Keratinocyte (primary cell): Measurements from ENCODE around the gene MORN5. TPM values are rescaled to one million over a fixed set of nuclear protein-coding genes. Genes with fewer than 3 reads are reported as not detected.

Source experiments
- DNase-seq: peaks from one replicate; pipeline ENCODE4 v3.0.0-alpha.2; 2011; ENCODE audit warnings: low read depth, missing footprints, low spot score
- FAIRE-seq: peaks from 2 replicates; lab custom pipeline; 2011; peaks lifted over from hg19 to GRCh38; lab: Jason Lieb, UNC
- H2AFZ ChIP-seq: 2 replicates; pipeline ENCODE4 v1.6.0; 2012; ENCODE audit warnings: low read length, control low read depth, inconsistent platforms; ENCODE audit not compliant: control insufficient read depth
- H3K27ac ChIP-seq: 2 replicates; pipeline ENCODE4 v1.5.1; 2011; ENCODE audit warnings: low read length; ENCODE audit not compliant: control insufficient read depth, insufficient read depth
- H3K27me3 ChIP-seq: 3 replicates; pipeline ENCODE4 v1.6.0; 2011; ENCODE audit warnings: low read length; ENCODE audit not compliant: control insufficient read depth, insufficient read depth; ENCODE audit errors: extremely low read depth
- H3K36me3 ChIP-seq, 2 experiments: 2 replicates in 1 of 2; 3 replicates in 1 of 2; pipeline ENCODE4 v1.5.1; 2011; ENCODE audit warnings: low read length in 2 of 2, mild to moderate bottlenecking in 1 of 2; ENCODE audit not compliant: control insufficient read depth in 2 of 2, insufficient read depth in 2 of 2; ENCODE audit errors: extremely low read depth in 1 of 2
- H3K4me1 ChIP-seq: 3 replicates; pipeline ENCODE4 v1.5.1; 2011; ENCODE audit warnings: low read length; ENCODE audit not compliant: control insufficient read depth, insufficient read depth; ENCODE audit errors: extremely low read depth
- H3K4me2 ChIP-seq: 3 replicates; pipeline ENCODE4 v1.6.0; 2011; ENCODE audit warnings: low read depth, low read length; ENCODE audit not compliant: control insufficient read depth, insufficient read depth; ENCODE audit errors: extremely low read depth
- H3K4me3 ChIP-seq, 3 experiments: fragments of 200-600 bp in 1 of 3; sonication (generic) in 1 of 3; 2 replicates in 2 of 3; 3 replicates in 1 of 3; pipeline ENCODE4 v1.5.1; 2011 to 2016; ENCODE audit warnings: low read length in 3 of 3, mild to moderate bottlenecking in 3 of 3, control low read depth in 2 of 3, inconsistent platforms in 1 of 3, low read depth in 1 of 3, mixed read lengths in 1 of 3, mixed run types in 1 of 3, moderate library complexity in 1 of 3; ENCODE audit not compliant: control insufficient read depth in 2 of 3, insufficient read depth in 2 of 3; ENCODE audit errors: extremely low read depth in 1 of 3
- H3K79me2 ChIP-seq: 2 replicates; pipeline ENCODE4 v1.6.0; 2012; ENCODE audit warnings: low read length; ENCODE audit not compliant: control insufficient read depth, insufficient read depth
- H3K9ac ChIP-seq: 3 replicates; pipeline ENCODE4 v1.6.0; 2011; ENCODE audit warnings: low read length; ENCODE audit not compliant: control insufficient read depth, insufficient read depth; ENCODE audit errors: extremely low read depth
- H3K9me1 ChIP-seq: 3 replicates; pipeline ENCODE4 v1.6.0; 2011; ENCODE audit warnings: low read length; ENCODE audit not compliant: control insufficient read depth, insufficient read depth; ENCODE audit errors: extremely low read depth
- H3K9me3 ChIP-seq: 2 replicates; pipeline ENCODE4 v1.5.1; 2012; ENCODE audit warnings: low read depth, low read length; ENCODE audit not compliant: control insufficient read depth
- H4K20me1 ChIP-seq: 3 replicates; pipeline ENCODE4 v1.6.0; 2011; ENCODE audit warnings: low read length; ENCODE audit not compliant: control insufficient read depth, insufficient read depth; ENCODE audit errors: extremely low read depth
- EZH2 ChIP-seq: IDR thresholded peaks from one replicate; pipeline ENCODE4 v1.6.1; 2012; ENCODE audit warnings: inconsistent platforms, mild to moderate bottlenecking, low read length, moderate library complexity
- dilution Hi-C: fragments of 300-500 bp; cut with MboI; formaldehyde crosslinking; loops from one replicate; pipeline ENCODE4 v1.7.0; 2020; ENCODE audit warnings: low sequenced_read_pairs; ENCODE audit not compliant: extremely low pct_ligation_motif_present
- polyA plus RNA-seq, 5 experiments: library from polyadenylated mRNA; depleted of rRNA in 3 of 5; stranded (reverse) in 3 of 5; stranded (forward) in 1 of 5; unstranded in 1 of 5; fragments of >200 nt; gene quantifications; 1 replicate in 1 of 5; 2 replicates in 3 of 5; 3 replicates in 1 of 5; pipeline versions ENCODE4 v1.2.1 to v1.2.3, GENCODE V29; 2011 to 2012; ENCODE audit warnings: missing spikeins in 2 of 5, low read depth in 1 of 5, low replicate concordance in 1 of 5
- TF ChIP-seq, protein P1 (sequence below), 3 experiments: IDR thresholded peaks in 1 of 3; conservative IDR thresholded peaks in 1 of 3; optimal IDR thresholded peaks in 1 of 3; 2 replicates in 2 of 3; 3 replicates in 1 of 3; pipeline versions ENCODE3 to v1.5.1; 2011; ENCODE audit warnings: low read length in 3 of 3, mild to moderate bottlenecking in 3 of 3, moderate library complexity in 2 of 3, control low read depth in 1 of 3, inconsistent platforms in 1 of 3; ENCODE audit not compliant: insufficient read depth in 2 of 3; ENCODE audit errors: extremely low read depth in 1 of 3

The MORN5 gene
- polyA plus RNA-seq, 1 donor (not counting 4 experiments of a cell fraction or from before 2014, with no cell fraction given) = not detected

DNA sequence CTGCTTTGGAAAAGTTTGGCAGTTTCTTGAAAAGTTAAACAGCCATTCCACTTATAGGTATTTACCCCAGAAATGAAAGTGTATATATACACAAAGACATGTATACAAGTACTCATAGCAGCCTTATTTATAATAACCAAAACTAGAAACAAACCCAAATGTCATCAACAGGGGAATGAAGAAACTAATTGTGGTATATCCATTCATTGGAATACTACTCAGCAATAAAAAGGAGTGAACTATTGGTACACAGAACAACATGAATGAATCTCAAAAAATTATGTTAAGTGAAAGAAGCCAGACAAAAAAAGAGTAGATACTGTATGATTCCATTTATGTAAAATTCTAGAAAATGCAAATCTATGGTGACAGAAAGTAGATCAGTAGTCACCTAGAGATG lies 2.7 kb downstream of the MORN5 start:
- dilution Hi-C loops = no loop called here
- H3K9me1 ChIP-seq = peaks cover 7% of the 10 kb centered on the region
- H3K4me3 ChIP-seq = no peak overlapping the region
- no peak overlapping the region for H3K27ac ChIP-seq
- H3K9ac ChIP-seq = no peak overlapping the region
- no peak overlapping the region for H2AFZ ChIP-seq
- peaks cover 11% of the 10 kb centered on the region for H3K4me1 ChIP-seq
- no peaks in the 10 kb centered on the region for H4K20me1 ChIP-seq
- no peak overlapping the region for H3K4me2 ChIP-seq
- no peaks in the 10 kb centered on the region for H3K9me3 ChIP-seq
- H3K36me3 ChIP-seq = peaks cover 0 to 2% of the 10 kb centered on the region in 2 experiments
- peaks cover 18% of the 10 kb centered on the region for H3K79me2 ChIP-seq
- DNase-seq (no peak), FAIRE-seq (no peak)
- no peak for TF ChIP-seq EZH2
- TF ChIP-seq, protein P1, sequence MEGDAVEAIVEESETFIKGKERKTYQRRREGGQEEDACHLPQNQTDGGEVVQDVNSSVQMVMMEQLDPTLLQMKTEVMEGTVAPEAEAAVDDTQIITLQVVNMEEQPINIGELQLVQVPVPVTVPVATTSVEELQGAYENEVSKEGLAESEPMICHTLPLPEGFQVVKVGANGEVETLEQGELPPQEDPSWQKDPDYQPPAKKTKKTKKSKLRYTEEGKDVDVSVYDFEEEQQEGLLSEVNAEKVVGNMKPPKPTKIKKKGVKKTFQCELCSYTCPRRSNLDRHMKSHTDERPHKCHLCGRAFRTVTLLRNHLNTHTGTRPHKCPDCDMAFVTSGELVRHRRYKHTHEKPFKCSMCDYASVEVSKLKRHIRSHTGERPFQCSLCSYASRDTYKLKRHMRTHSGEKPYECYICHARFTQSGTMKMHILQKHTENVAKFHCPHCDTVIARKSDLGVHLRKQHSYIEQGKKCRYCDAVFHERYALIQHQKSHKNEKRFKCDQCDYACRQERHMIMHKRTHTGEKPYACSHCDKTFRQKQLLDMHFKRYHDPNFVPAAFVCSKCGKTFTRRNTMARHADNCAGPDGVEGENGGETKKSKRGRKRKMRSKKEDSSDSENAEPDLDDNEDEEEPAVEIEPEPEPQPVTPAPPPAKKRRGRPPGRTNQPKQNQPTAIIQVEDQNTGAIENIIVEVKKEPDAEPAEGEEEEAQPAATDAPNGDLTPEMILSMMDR (optimal IDR thresholded peaks at IDR 0.05 in 1 of 3, IDR thresholded peaks at IDR 0.05 in 1 of 3, conservative IDR thresholded peaks at IDR 0.05 in 1 of 3; ENCODE audit: extremely low read depth in 1 of 3, insufficient read depth in 2 of 3, low read length in 3 of 3) = no peak
- peaks cover 7% of the 10 kb centered on the region for H3K27me3 ChIP-seq

DNA sequence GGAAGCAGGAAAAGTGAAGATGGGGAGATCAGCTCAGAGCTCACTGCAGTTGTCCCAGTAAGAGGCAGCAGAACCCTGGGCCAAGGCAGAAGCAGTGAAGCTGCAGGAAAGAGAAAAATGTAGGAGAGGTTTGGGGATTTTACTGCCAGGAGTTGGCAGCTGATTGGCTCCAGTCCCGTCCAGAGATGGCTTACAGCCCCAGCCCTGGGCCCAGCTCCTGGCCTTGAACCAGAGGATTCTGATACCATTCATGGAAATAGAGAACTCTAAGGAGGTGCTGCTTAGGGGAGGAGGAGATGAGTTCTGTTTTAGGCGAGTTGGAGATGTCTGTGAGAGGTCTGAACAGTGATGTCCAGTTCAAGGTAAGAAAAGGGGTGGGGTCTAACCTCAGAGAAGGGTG lies 4.6 kb downstream of the MORN5 start:
- Histone ChIP-seq H3K4me2 (no peak overlapping the region), H3K4me1 (peaks cover 3% of the 10 kb centered on the region), H2AFZ (no peak overlapping the region), H3K79me2 (peaks cover 3% of the 10 kb centered on the region), H3K36me3 (no peaks in the 10 kb centered on the region), H3K4me3 (no peak overlapping the region), H3K27ac (no peak overlapping the region), H3K9me3 (no peaks in the 10 kb centered on the region), H3K9me1 (no peaks in the 10 kb centered on the region), H4K20me1 (no peaks in the 10 kb centered on the region), H3K27me3 (peaks cover 7% of the 10 kb centered on the region), H3K9ac (no peak overlapping the region)
- dilution Hi-C loops = no loop called here
- FAIRE-seq = no peak
- TF ChIP-seq EZH2 = no peak
- TF ChIP-seq, protein P1 (optimal IDR thresholded peaks at IDR 0.05 in 1 of 3, IDR thresholded peaks at IDR 0.05 in 1 of 3, conservative IDR thresholded peaks at IDR 0.05 in 1 of 3; ENCODE audit: extremely low read depth in 1 of 3, insufficient read depth in 2 of 3, low read length in 3 of 3) = no peak
- no peak for DNase-seq
